Jurkat, Clone E6-1 (cell line): ENCODE data around the gene CCM2.
A peak's percentile ranks its signal among the peaks of the same experiment; 100 is the strongest.

Experiments
- DNase-seq: peaks from one replicate; pipeline ENCODE4 v3.0.0-alpha.2; 2011; ENCODE audit warnings: low read depth, low spot score
- H3K4me3 ChIP-seq: 2 replicates; pipeline ENCODE4 v1.5.1; 2011; ENCODE audit warnings: mild to moderate bottlenecking, low read length, control low read depth, moderate library complexity

Gene CCM2

DNA sequence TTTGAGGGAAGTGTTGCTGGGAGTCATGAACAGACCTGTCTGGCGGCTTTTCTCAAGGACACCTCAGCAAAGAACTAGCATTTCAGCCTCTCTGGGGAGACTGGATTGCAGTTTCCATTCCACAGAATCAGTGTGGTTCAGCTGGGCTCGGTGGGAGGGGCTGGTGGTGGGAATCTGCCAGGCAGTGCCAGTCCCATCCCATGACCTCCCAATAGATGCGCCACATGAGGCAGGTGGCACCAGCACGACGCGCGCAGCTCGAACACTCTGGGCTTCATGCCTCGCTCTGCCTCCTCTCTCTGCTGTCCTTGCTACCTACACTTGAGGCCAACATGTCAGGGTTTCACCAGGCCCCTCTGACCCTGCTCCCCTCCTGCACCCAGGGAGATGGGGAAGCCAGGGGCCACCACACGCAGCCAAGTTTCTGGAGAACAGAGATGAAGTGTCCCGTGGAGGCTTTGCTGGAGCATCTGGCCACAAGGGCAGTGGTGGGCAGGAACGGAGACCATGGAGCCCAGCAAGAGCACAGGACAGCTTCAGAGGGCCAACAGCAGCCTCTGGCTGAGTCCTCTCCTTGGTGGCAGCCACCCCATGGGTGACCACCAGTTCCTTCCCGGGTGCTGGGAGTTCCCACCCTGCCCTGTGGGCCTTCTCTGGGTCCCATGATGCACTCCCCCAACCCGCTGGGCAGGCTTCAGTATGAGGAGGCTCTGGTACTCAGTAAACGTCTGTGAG lies 86.5 kb downstream of the CCM2 start:
- H3K4me3 ChIP-seq: no peak overlapping the region
- DNase-seq: no peak

DNA sequence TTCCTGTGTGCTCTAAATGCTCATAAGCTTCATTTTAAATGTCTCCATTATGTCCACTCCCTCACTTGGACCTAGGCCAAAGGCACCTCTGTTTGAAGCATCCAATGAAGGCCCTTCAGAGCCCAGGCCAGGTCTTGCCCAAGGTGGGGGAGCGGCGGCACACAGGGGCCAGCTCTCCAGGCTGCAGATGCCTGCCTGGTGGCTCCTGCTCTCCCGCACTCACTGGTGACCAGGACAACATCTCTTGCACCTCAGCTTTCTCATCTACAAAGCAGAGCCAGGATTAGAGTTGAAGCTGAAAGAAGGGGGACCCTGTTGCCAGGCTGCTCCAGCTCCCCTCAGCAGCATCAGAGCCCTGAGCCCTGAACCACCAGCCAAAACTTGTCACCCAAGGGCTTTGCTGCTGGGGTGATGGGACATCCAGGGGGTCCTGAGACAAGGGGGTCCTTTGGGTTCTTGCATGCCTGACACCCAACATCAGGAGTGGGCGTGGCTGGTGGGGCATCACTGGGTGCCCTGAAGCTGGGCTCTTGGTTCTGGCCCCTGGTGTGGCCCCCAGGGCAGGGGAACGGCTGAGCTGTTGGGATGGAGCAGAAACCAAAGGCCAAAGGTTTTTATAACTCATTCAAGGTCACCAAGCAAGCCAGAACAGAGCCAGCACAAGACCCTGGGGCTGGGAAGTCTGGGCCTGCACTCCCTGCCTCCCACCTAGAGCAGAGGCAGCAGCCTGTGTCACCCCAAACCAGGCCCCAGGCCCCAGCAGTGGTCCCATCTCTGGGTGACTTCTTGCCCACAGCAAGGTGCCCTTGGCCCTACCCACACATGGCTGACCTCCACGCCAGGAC lies 87.5 kb downstream of the CCM2 start:
- no peak for DNase-seq
- H3K4me3 ChIP-seq: no peak overlapping the region

DNA sequence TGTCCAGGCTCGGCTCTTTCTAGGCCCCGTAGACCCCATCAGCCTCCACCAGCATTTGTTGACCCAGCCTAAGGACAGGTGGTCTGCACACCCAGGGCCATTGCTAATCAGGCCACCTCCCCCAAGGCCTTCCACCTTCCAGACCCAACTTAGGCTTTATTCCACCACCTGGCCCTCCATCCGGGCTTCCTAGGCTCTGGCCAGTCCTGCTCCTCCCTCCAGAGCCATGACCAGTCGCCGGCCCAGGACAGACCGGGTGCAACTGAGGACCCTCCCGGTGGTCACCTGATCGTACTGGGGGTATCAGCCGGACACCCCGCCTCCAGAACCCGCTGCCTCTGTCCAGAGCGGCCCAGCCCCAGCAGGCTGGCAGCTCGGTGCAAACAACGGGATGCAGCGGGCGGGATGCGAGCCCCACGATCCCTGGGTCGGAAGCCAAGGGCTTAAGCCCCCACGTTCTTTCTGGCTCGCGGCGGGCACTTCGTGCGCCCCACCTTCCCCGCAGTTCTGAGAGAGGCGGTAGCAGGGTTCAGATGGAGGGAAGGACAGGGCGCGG lies 88.2 kb downstream of the CCM2 start:
- no peak overlapping the region for H3K4me3 ChIP-seq
- no peak for DNase-seq

DNA sequence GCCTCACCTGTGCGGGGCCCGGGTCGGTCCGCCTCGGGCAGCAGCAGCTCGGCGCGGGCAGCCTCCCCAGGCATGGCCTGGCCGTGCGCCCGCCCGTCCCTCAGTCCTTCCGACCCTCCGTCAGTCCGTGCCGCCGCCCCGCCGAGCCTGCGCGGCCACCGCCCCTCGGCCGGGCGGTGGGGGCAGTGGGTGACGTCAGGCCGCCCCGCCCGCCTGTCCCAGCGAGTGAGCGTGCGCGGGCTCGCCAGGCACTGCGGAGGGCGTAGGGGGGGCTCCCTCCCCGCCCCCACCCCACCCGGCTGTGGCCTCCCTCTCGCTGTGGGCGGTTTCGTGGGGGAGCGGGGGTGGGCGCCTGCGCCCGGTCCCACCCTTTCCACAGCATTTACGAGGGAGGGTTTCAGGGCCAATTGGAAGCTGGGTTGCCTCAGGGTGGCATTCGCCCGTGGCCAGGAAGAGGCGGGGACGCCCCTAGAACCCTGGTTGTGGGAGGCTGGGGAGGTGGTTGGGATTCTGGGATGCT lies 88.9 kb downstream of the CCM2 start, which contains the start of gene NACAD:
NACAD (minus strand) TSS at position 149 of the 520 bp plus-strand sequence; CDS start at position 74, 75 bp downstream.
- DNase-seq: no peak
- peak within 1 kb of the TSS; percentile 27 for H3K4me3 ChIP-seq

DNA sequence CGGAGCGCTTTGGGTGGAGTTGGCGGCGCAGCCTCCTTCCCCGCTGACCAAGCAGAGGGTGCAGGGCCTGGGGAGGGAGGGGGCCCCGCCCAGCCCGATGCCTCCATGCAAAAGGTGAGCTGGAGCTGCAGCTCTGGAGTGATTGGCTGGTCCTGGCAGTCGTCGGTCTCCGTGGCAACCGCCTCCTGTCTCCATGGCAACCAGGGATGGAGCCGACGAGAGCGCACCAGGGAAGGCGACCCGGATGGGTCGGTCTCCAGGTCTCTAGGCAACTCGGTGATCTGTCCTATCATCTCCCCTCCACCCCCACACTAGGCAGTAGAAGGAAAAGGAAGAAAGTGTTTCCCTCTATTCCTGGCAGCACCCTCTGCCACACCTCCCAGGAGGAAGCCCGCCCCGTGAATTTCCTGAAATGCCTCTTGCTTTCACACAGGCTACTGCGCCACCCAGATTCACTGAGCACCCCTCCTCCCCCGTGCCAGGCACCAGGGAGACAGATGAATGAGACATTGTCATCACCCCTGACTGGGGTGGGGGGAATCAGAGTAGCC lies 89.4 kb downstream of the CCM2 start:
- H3K4me3 ChIP-seq: peak overlapping the region; percentile 27
- DNase-seq: peak; percentile 34

DNA sequence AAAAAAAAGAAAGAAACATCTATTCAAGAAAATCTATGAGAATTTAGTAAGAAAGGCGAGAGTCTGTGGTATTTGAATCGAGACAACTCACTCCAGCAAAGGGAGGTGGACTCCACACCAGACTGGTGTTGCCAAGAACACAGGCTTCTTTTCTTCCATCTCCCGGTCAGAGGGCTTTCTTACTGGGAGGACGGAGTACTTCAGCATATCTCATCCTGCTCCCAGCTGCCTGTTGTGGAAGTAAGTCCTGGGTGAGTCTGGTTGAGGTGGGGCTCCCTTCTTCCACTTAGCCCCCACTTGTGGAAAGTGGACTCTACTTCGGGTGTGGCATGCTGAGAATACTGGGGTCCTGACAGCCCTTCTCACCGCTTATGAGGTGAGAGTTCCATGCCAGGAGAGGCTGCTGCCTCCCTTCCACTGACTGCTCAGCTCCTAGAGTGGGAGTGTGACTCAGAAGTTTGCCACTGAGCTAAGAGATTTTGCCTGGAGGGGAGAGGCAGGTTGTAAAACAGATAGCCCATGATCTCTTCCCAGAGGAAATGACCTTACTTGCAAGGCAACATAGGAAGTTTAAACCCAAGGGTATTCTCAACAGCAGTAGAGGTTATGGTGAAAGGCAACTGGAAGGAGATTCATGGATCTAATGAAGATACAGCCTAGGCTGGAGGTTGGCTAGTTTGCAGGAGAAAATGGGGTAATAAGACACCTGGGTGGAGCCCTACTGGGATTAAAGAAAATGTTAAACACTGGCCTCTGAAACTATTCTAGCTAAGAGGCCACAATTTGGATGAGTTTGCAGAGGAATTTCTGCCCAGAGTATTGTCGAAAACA lies 92.3 kb downstream of the CCM2 start:
- no peak for DNase-seq
- H3K4me3 ChIP-seq: no peak overlapping the region

DNA sequence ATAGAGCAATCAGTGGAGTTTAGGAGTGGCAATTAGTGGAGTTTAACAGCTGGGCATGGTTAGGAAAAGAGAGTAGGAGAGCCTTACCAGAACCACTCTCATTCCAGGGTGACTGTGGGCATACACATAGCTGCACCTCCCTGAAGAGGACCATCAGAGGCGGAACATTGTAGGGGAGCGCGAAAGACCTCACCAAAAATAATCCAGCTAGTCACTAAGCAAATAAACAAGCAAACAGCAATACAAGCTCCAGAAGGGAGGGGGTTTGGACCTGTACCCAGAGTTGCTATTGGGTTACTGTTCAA lies 92.9 kb downstream of the CCM2 start:
- no peak overlapping the region for H3K4me3 ChIP-seq

DNA sequence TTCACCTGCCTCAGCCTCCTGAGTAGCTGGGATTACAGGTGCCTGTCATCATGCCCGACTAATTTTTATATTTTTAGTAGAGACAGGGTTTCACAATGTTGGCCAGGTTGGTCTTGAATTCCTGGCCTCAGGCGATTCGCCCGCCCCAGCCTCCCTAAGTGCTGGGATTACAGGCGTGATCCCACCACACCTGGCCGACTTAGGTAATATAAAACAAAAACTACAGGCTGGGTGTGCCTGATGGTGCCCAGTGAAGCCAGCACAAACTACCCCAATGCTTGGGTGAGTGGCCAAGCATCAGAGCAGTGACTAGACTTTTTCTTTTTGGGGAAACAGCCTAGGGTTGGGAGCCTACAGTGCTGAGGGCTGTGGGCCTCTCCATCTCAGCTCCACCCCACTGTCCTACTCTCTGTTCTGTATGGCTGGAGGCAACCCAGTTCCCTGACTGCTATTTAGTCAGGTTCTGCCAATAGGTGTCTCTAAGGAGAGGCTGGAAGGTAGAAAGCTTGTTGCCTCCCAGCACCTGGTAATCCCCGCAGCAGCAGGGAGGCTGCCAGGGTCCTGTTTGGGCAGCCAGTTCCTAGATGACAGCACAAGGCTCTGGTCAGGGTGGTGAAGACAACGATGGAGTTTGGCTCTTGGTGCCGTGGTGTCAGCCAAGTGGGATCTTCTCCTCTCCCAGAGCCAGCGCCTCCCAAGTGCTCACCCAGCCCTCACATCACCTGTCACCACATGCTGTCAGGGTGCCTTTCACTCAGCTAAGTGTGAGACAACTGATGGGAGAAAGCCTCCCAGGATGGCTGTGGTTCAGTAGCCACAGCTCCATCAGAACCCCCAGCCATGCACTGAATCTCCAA lies 99.2 kb downstream of the CCM2 start:
- DNase-seq: no peak
- H3K4me3 ChIP-seq: no peak overlapping the region

More for the DNA sequence above, 92.9 kb downstream of the CCM2 start:
- no peak for DNase-seq

DNA sequence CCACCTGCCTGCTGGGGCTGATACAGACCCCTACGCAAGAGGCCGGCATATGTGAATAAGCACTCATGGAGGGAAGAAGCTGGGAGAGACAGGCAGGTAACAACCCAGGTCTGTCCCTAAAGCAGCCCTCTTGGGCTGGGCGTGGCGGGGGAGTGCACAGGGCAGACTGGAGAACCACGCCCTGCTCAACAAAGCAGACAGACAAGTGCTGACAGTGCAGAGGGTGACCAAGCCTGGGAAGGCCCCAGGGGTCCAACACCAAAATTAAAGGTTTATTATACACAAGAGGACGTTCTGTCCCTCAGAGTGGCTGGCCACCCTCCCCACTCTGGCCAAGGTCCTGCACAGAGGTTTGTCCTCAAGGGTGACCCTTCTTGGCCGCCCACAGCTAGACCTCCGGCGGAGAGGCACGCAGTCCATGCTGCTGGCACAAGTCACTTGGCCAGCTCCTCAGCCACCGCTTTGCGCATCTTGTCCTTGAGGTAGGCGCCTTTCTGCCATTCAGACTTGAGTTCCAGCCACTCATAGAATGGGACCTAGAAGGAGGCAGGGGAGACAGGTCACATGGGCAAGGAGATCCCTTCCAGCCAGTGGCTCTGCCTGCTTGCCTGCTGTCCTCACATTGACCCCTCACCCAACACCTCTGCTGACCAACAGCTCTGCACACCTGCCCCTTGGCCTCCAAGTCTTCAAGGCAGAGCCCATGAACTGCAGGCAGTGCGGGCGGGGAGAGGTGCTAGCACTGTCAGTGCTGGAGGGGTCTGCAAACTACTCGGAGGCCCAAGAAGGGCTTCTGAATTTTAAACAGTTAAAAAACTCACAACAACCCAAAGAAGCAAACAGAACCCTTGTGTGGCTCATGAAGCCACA lies 100.1 kb downstream of the CCM2 start:
- DNase-seq: no peak
- no peak overlapping the region for H3K4me3 ChIP-seq

DNA sequence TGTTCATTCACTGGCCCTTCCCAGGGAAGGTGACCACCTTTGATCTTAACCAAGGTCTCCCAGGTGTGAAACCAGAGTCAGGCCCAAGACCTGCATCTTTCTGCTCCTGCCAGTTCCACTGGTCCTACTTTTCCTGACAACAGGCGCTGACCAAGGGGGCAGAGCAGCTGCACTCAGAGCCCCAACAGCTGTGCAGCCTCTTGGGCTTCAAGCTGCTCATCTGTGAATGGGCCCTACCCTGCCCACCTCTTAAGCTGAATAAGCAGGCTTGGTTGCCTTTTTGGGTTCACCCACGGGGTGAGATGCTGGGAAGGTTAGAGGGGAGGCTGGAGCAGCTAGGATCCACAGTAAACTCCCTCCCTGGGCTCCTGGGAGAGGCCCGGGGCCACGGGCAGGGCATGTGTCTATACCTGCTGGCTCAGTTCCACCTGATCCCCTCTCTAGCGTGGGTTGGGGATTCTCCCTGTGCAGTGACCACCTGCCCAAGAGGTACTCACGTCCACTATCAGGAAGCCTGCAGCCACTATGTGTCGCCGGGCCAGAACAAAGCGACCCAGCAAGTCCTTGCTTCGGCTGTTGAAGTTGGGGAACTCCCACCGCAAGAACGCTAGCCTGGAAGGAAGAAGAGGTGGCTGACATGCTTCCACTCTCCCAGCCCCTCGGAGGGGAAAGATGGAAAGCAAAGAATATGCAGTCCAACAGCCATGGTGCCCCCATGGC lies 100.9 kb downstream of the CCM2 start:
- DNase-seq: no peak

DNA sequence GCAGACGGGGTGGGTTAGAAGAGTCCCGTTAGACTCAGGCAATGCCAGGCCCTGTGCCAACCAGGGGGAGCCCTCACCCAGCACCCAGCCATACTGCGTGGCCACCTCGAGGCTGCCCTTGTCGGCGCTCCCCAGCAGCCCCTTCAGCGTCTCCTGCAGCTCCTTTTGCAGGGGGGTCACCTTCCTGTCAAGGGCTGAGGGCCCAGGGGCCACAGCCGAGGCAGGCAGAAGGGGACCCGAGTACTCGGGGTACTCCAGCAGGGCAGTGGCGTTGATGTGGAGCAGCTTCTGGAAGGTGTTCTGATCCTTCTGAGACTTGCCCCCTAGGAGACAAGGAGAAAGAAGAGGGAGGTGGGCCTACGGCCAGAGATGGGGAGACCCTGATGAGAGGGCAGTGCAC lies 101.7 kb downstream of the CCM2 start:
- no peak overlapping the region for H3K4me3 ChIP-seq

More for the DNA sequence above, 100.9 kb downstream of the CCM2 start:
- no peak overlapping the region for H3K4me3 ChIP-seq

DNA sequence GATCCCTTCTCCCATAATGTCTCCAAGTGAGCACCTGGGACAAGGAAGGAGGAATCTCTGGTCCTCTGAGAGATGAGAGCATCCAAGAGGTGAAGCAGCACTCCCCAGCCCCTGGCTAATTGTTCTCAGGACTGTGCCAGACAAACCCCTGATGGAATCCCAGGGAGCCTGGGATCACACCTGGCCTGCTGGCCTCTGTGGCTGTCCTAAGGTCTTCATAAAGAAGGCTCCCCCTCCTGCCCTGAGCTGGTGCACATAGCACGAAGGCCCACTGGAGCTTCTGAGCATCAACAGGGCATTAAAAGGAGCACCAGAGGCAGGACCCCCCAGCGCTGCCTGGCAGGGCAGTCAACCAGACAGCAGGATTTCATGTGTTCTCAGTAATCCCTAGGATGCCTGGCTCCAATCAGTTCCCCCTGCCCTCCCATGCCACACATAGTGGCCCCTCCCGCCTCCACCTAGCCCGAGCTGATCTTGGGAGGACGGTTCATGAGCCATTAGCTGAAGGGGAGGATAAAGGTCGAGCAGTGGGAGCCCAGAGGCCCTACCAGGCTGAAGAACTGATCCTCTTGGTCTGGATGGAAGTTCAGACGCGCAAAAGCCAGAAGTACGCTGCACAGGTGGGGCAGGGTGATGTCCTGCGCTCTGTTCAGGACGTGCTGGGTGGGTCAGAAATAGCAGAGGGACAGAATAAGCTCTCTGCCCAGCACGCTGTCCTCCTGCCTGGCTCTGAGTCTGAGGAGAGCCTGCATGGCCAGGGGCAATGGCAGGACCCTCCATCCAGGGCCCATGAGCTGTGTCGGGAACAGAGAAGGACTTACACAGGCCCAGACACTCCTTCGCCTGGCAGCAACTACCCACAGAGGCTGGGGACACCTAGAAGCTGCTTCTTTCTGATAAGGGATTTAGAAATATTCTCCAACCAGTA lies 103.0 kb downstream of the CCM2 start:
- no peak for DNase-seq
- H3K4me3 ChIP-seq: no peak overlapping the region

More for the DNA sequence above, 101.7 kb downstream of the CCM2 start:
- no peak for DNase-seq

DNA sequence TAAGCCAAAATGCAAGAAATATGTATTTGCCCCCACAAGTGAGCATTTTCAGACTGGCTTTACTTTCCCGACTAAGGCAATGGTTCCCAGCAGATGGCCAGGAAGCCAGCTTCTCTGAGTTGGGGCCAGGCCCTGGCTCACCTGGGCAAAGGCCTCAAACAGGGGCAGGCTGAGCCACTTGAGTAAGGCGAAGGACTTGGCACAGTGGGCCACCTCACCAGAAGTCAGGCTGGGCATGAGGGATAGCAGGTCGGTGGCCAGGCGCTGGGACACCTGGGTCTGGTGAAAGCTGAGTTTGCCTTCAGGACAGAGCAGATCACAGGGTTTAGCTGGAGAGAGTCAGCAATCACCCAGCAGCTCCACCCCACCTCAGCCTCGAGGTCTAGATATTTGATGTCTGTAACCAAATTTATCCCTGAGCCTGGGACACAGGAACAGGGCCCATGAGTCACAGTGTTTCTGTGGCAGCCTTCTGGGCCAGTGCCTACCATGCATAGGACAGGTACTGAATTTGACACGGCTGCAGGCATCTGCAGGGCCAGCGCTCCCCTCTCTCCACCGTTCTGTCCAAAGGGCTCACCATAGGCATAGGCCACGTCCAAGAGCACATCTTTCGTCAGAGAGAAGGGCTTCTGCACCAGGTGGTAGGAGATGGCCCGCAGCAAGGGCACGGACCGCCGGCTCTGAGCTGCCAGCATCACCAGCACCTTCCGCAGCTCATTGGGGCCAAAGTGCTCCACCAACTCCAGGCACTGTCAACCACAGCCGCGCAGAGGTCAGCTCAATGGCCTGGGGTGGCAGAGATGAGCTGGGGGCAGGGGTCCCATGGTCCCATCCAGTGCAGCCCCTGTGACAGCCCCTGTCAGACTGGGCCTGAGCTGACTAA lies 104.2 kb downstream of the CCM2 start:
- no peak for DNase-seq
- H3K4me3 ChIP-seq: no peak overlapping the region

DNA sequence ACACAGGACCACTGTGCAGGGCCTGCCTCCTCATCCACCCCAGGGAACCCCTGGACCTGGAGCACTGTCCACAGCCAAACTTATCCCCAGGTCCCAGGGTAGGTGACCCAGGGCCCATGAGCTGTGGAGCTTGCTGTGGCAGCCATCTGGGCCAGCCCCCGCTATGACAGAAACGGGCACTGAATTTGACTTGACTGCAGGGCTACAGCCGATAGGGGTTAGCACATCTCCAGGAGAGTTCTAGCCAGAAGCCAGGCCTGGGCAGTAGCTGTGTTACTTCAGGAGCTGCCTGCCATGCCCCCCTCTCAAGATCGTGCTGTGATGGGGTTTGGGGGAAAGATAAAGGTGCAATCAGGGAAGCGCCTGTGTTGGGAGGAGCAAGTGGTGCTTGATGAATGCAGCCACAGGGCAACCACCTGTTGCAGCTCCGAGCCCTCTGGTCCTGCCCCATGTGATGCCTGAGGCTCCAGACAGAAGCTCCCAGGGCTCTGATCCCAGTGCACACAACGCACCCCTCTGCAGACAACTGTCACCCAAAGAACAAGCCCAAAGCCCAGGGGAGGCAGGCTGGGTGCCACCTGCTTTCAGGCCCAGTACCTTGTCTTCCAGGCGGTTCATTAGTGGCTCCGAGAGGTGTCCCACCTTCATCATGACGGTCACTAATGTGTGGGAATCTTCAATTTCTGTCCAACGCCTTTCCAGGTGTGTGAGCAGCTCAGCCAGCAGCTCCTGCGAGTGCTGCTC lies 105.0 kb downstream of the CCM2 start:
- no peak overlapping the region for H3K4me3 ChIP-seq
- DNase-seq: no peak
